ENCODE data around the gene PDIA4.

PDIA4 gene, protein sequence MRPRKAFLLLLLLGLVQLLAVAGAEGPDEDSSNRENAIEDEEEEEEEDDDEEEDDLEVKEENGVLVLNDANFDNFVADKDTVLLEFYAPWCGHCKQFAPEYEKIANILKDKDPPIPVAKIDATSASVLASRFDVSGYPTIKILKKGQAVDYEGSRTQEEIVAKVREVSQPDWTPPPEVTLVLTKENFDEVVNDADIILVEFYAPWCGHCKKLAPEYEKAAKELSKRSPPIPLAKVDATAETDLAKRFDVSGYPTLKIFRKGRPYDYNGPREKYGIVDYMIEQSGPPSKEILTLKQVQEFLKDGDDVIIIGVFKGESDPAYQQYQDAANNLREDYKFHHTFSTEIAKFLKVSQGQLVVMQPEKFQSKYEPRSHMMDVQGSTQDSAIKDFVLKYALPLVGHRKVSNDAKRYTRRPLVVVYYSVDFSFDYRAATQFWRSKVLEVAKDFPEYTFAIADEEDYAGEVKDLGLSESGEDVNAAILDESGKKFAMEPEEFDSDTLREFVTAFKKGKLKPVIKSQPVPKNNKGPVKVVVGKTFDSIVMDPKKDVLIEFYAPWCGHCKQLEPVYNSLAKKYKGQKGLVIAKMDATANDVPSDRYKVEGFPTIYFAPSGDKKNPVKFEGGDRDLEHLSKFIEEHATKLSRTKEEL

DNA sequence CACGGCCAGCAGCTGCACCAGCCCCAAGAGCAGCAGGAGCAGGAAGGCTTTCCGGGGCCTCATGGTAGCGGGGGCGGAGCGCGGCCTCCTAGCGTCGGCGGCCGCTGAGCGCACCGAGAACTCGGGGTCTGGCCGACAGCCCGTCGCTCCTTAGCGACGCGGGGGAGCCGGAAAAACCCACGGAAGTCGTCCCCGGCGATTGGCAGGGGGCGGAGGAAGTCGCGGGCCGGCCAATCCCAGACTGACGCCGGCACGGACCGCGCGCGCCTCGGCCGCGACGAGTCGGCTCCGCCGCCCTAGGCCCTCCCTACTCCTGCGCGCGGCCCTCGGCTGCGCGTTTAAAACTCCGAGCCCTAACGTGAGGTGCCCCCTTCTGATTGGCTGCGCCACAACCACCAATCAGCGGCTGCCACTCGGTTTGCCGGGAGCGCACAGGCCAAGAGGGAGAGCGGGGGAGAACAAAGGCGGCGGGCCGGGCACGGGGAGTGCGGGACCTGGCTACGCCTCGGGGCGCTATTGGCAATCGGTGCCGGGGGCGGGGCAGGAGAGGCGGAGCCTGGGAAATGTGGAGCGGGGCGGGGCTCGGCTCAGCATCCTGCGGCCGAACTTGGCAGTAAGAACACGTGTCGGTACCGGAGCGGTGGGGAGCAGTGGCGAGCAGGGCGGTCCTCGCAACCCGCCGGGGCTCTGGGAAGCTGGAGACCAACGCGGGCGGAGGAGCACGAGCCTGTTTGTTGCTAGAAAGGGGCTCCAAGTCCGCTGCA is at the start of gene PDIA4:
Gene PDIA4 (minus strand): TSS at position 160 of the 764 bp plus-strand sequence. CDS start 97 bp downstream, at position 63.
- peak within 1 kb of the TSS; percentile 78 for H3K9ac ChIP-seq (ENCODE audit: low read length)
- no peaks in the 10 kb centered on the region for H3K27me3 ChIP-seq (ENCODE audit: control insufficient read depth, insufficient read depth, low read length)
- H3K9me3 ChIP-seq (ENCODE audit: control insufficient read depth, low read length): no peaks in the 10 kb centered on the region
- H3K36me3 ChIP-seq (ENCODE audit: control insufficient read depth, insufficient read depth, low read length): no peaks in the 10 kb centered on the region
- H3K4me3 ChIP-seq (ENCODE audit: low read length): peak within 1 kb of the TSS; percentile 23
- H3K4me1 ChIP-seq (ENCODE audit: control insufficient read depth, insufficient read depth, low read length): peaks cover 11% of the 10 kb centered on the region

DNA sequence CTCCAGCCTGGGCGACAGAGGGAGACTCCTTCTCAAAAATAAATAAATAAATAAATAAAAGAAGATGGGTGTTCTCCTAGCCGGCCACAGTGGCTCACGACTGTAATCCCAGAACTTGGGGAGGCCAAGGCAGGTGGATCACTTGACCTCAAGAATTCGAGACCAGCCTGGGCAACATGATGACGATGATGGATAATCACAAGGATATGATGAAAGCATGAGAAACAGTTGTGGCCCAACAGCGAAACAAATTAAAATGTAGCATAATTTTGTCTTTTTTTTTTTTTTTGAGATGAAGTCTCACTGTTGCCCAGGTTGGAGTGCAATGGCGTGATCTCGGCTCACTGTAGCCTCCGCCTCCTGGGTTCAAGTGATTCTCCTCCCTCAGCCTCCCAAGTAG is 49.3 kb upstream of the PDIA4 start:
- Histone ChIP-seq H3K27me3 (ENCODE audit: control insufficient read depth, insufficient read depth, low read length) (no peaks in the 10 kb centered on the region), H3K4me1 (ENCODE audit: control insufficient read depth, insufficient read depth, low read length) (no peaks in the 10 kb centered on the region), H3K9me3 (ENCODE audit: control insufficient read depth, low read length) (no peaks in the 10 kb centered on the region), H3K36me3 (ENCODE audit: control insufficient read depth, insufficient read depth, low read length) (no peaks in the 10 kb centered on the region), H3K4me3 (ENCODE audit: low read length) (no peak overlapping the region), H3K9ac (ENCODE audit: low read length) (no peak overlapping the region)

DNA sequence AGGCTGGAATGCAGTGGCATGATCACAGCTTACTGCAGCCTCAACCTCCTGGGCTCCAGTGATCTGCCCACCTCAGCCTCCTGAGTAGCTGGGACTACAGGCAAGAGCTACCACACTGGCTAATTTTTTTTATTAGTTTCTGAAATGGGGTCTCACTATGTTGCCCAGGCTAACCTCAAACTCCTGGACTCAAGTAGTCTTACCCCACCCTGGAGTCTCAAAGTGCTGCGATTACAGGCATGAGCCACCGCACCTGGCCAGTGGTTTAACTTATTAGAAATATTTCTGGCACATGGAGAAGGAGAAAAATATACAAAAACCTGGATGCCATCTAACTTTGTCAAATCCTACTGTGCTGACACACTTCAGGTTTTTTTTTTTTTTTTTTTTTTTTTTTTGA is 47.0 kb upstream of the PDIA4 start:
- Histone ChIP-seq H3K36me3 (ENCODE audit: control insufficient read depth, insufficient read depth, low read length) (no peaks in the 10 kb centered on the region), H3K27me3 (ENCODE audit: control insufficient read depth, insufficient read depth, low read length) (no peaks in the 10 kb centered on the region), H3K4me1 (ENCODE audit: control insufficient read depth, insufficient read depth, low read length) (no peaks in the 10 kb centered on the region), H3K9me3 (ENCODE audit: control insufficient read depth, low read length) (no peaks in the 10 kb centered on the region), H3K4me3 (ENCODE audit: low read length) (no peak overlapping the region), H3K9ac (ENCODE audit: low read length) (no peak overlapping the region)

DNA sequence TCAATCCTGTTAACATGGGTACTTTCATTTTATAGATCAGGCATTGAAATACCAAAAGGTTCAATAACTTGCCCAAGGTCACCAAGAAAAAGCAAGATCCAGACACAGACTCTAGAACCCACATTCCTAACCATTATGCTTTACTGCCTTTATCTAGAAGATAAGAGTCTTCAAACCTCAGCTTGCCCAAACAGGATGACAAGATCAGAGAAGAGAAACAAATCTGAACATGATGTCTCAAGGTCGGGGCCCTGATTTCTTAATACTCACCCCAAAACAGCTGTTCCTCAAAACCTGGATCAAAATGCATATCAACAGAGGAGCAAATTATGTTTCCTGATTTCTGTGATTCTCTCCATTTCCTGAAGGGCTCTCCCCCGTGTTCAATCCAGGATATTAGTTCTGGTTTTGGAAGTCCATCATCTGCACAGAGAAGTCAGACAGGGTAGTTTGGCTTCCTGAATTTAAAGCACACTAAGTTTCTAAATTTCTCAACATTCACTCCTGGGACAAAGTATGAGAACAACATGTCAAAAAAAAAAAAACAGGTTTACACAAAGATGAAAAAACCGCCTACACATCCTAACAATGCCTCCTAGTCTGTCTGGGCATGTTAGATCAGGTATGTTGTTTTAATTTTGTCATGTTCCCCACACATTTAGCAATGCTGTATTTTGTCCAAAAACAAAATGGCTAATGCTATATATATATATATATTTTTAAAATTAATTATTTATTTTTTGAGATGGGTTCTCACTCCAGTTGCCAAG is 46.0 kb upstream of the PDIA4 start:
- no peaks in the 10 kb centered on the region for H3K4me1 ChIP-seq (ENCODE audit: control insufficient read depth, insufficient read depth, low read length)
- H3K4me3 ChIP-seq (ENCODE audit: low read length): no peak overlapping the region
- no peaks in the 10 kb centered on the region for H3K27me3 ChIP-seq (ENCODE audit: control insufficient read depth, insufficient read depth, low read length)
- no peaks in the 10 kb centered on the region for H3K36me3 ChIP-seq (ENCODE audit: control insufficient read depth, insufficient read depth, low read length)
- no peaks in the 10 kb centered on the region for H3K9me3 ChIP-seq (ENCODE audit: control insufficient read depth, low read length)
- H3K9ac ChIP-seq (ENCODE audit: low read length): no peak overlapping the region

DNA sequence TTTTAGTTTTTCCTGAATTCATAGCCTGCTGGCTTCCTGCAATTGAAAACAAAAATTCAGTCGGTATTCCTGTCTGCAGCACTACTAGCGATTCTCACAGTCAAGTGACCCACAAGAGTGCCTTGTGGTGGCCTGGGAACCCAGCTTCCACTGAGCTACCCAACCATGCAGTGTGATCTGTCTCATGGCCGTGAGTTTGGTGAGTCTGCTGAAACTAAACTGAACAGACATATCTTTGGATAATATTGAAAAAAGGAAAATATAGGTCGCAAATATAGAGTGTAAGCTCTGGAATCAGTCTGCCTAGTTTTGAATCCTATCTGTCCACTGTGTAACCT is 44.1 kb upstream of the PDIA4 start:
- no peaks in the 10 kb centered on the region for H3K9me3 ChIP-seq (ENCODE audit: control insufficient read depth, low read length)
- H3K4me3 ChIP-seq (ENCODE audit: low read length): no peak overlapping the region
- no peaks in the 10 kb centered on the region for H3K27me3 ChIP-seq (ENCODE audit: control insufficient read depth, insufficient read depth, low read length)
- H3K4me1 ChIP-seq (ENCODE audit: control insufficient read depth, insufficient read depth, low read length): no peaks in the 10 kb centered on the region
- H3K9ac ChIP-seq (ENCODE audit: low read length): no peak overlapping the region
- H3K36me3 ChIP-seq (ENCODE audit: control insufficient read depth, insufficient read depth, low read length): no peaks in the 10 kb centered on the region

DNA sequence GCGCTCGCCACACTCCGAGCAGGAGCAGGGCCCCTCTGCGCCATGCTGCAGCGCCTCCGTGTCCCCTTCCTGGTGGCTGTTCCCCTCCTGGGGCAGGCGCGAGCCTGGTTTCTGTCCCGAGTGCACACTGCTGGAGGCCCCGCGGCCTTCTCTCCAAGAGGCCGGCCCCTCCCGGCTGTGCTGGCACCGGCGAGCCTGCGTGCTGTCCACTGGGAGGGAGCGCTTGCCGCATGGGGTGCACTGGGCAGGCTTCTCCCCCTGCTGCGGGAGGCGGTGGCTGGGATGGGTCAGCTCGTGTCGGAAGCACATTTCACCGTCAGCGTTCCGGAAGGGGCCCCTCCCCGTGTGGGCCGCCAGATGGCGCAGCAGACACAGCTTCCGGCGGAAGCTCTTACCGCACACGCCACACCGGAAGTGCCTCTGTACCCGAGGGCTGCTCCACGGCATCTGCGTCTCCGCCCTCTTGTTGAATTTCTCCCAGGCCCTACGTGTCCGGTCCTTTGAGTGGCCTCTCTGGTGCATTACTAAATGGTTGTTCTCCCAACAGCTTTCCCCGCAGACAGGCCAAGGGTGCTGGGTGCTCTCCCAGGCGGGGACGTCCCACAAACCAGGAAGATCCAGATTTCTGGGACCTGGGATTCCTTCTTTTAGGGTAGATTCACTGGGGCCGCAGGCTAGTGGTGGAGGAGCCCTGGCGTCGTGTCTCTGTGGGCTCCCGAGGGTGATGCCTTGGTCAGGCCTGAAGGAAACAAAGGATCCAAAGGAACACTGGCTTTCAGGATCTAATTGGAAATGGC is 43.5 kb upstream of the PDIA4 start:
- H3K4me1 ChIP-seq (ENCODE audit: control insufficient read depth, insufficient read depth, low read length): no peaks in the 10 kb centered on the region
- no peaks in the 10 kb centered on the region for H3K36me3 ChIP-seq (ENCODE audit: control insufficient read depth, insufficient read depth, low read length)
- H3K9me3 ChIP-seq (ENCODE audit: control insufficient read depth, low read length): no peaks in the 10 kb centered on the region
- no peak overlapping the region for H3K9ac ChIP-seq (ENCODE audit: low read length)
- no peaks in the 10 kb centered on the region for H3K27me3 ChIP-seq (ENCODE audit: control insufficient read depth, insufficient read depth, low read length)
- no peak overlapping the region for H3K4me3 ChIP-seq (ENCODE audit: low read length)

DNA sequence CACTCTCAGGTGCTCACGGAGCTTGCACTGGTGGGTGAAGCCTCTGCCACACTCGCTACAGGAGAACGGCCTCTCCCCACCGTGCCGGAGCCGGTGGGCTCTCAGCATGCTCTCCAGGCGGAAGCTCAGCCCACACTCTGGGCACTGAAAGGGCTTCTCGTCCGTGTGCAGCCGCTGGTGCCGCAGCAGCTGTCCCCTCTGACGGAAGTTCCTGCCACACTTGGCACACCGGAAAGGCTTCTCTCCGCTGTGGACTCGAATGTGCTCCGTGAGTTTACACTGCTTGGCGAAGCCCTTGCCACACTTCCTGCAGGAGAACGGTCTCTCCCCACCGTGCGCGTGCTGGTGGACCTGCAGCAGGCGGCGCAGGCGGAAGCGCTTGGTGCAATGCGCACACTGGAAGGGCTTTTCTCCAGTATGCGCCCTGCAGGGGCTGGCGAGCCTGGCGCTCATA is 42.9 kb upstream of the PDIA4 start:
- Histone ChIP-seq H3K9ac (ENCODE audit: low read length) (no peak overlapping the region), H3K27me3 (ENCODE audit: control insufficient read depth, insufficient read depth, low read length) (no peaks in the 10 kb centered on the region), H3K4me1 (ENCODE audit: control insufficient read depth, insufficient read depth, low read length) (no peaks in the 10 kb centered on the region), H3K4me3 (ENCODE audit: low read length) (no peak overlapping the region), H3K36me3 (ENCODE audit: control insufficient read depth, insufficient read depth, low read length) (no peaks in the 10 kb centered on the region), H3K9me3 (ENCODE audit: control insufficient read depth, low read length) (no peaks in the 10 kb centered on the region)

DNA sequence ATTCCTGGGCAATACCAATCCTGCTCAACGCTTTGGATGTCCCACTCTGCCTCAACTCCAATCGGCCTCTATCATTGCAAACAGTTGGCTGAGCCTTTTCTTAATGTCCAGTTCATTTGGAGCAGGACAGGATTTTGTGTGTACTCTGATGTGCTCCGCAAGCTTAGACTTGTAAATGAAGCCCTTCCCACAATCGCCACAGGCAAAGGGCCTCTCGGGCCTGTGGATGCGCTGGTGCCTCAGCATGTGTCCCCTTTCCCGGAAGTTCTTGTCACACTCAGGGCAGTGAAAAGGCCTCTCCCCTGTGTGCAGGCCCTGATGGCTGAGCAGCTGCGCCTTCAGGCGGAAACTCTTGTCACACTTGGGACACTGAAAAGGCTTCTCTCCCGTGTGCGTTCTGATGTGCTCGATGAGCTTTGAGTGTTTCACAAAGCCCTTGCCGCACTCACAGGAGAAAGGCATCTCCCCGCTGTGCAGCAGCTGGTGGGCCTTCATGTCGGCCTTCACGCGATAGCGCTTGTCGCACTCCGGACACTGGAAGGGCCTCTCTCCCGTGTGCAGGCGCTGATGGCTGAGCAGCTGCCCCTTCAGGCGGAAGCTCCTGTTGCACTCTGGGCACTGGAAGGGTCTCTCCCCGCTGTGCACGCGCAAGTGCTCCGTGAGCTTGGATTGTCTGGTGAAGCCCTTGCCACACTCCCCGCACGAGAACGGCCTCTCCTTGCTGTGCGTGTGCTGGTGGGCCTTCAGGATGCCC is 42.2 kb upstream of the PDIA4 start:
- no peaks in the 10 kb centered on the region for H3K36me3 ChIP-seq (ENCODE audit: control insufficient read depth, insufficient read depth, low read length)

DNA sequence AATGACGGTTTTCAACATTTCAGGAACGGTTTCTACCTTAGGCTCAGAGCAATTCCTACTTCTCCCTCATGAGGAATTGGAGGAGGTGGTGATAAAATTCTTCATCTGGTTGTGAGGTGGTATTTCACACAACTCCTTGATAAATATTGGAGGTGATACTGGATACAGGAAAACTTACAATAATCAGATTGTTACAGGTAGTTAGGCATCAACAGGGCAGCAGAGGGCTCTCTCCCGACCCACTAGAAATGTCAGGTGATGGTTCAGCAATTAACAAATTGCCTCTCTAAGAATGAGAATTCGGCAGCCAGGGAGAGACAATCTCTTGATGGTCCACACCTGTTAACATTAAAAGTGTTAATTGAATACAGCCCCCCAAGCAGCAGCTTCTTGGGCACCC is 39.6 kb upstream of the PDIA4 start:
- no peak overlapping the region for H3K4me3 ChIP-seq (ENCODE audit: low read length)
- H3K4me1 ChIP-seq (ENCODE audit: control insufficient read depth, insufficient read depth, low read length): no peaks in the 10 kb centered on the region
- H3K27me3 ChIP-seq (ENCODE audit: control insufficient read depth, insufficient read depth, low read length): no peaks in the 10 kb centered on the region
- H3K36me3 ChIP-seq (ENCODE audit: control insufficient read depth, insufficient read depth, low read length): no peaks in the 10 kb centered on the region
- no peaks in the 10 kb centered on the region for H3K9me3 ChIP-seq (ENCODE audit: control insufficient read depth, low read length)
- H3K9ac ChIP-seq (ENCODE audit: low read length): no peak overlapping the region

More for the DNA sequence above, 42.2 kb upstream of the PDIA4 start:
- no peaks in the 10 kb centered on the region for H3K27me3 ChIP-seq (ENCODE audit: control insufficient read depth, insufficient read depth, low read length)
- H3K9ac ChIP-seq (ENCODE audit: low read length): no peak overlapping the region
- no peaks in the 10 kb centered on the region for H3K4me1 ChIP-seq (ENCODE audit: control insufficient read depth, insufficient read depth, low read length)
- no peaks in the 10 kb centered on the region for H3K9me3 ChIP-seq (ENCODE audit: control insufficient read depth, low read length)
- no peak overlapping the region for H3K4me3 ChIP-seq (ENCODE audit: low read length)

DNA sequence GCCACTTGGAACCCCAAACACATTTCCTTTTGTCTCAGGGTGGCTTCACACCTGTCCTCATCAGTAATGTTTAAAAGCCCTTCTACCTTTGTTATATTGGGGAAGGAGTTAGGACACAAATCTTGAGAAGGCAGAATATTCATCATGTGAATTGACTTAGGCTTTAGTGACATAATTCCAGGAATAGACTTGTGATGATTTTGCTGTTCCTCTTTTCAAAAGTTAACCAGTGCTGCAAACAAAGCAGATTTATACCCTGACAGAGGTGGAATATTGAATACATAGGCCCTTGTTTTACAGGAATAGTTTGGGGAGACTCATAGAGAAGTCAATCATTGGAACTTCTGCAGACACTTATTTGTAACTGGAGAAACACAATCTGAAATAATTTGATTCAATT is 35.2 kb upstream of the PDIA4 start:
- Histone ChIP-seq H3K9me3 (ENCODE audit: control insufficient read depth, low read length) (no peaks in the 10 kb centered on the region), H3K36me3 (ENCODE audit: control insufficient read depth, insufficient read depth, low read length) (no peaks in the 10 kb centered on the region), H3K9ac (ENCODE audit: low read length) (no peak overlapping the region), H3K4me1 (ENCODE audit: control insufficient read depth, insufficient read depth, low read length) (no peaks in the 10 kb centered on the region), H3K4me3 (ENCODE audit: low read length) (no peak overlapping the region), H3K27me3 (ENCODE audit: control insufficient read depth, insufficient read depth, low read length) (no peaks in the 10 kb centered on the region)

Data from mucosa of stomach (tissue), 1 donor.